ENCODE data around the gene KTI12.

Gene KTI12

DNA sequence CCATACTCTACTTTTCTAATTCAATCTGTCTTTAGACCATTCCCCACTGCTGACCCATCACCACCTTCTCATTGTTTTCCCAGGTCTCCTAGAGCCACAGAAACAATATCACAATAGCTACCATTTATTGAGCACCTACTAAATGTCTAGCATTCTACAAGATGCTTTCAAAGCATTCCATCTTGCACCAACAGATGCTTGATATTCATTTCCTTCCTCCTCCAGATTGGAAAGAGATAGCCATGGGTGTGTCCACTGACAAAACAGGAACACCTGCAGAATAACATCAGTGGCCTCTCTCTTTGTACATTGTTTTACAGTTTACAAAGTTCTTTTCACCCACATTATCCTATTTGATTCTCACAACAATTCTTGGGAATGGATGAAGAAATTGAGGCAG is 45.4 kb downstream of the KTI12 start:
- no peak for DNase-seq (ENCODE audit: low spot score)

- no peak for DNase-seq (ENCODE audit: low spot score)
Measured at GRCh38 chr1:51986718-51987117, 46.9 kb downstream of the KTI12 start.

GRCh38 chr1:51982161-51982560 is 51.4 kb downstream of the KTI12 start:
- no peak for DNase-seq (ENCODE audit: low spot score)
